Right cardiac atrium (tissue), 5 donors: Measurements from ENCODE around the gene NFATC3. TPM values are rescaled to one million over a fixed set of nuclear protein-coding genes. Genes with fewer than 3 reads are reported as not detected.
A peak's percentile ranks its signal among the peaks of the same experiment; 100 is the strongest.
"Not testable (repeated sequence)": the region's sequence is repeated elsewhere in the genome, so short reads cannot be mapped to it uniquely, and the experiment has no call there.

Experiments
- ATAC-seq, 2 donors: fragments of 200-7000 bp; cut with Tn5 transposase; one replicate each; pipeline versions ENCODE4 v1.8.0 to v1.9.1; 2020; ENCODE audit warnings: moderate library complexity in 2 of 2, mild to moderate bottlenecking in 1 of 2
- DNase-seq, 3 donors: peaks; one replicate each; pipeline ENCODE4 v3.0.0-alpha.2; 2020
- H3K27ac ChIP-seq: one replicate; pipeline ENCODE4 v1.5.1; 2013; ENCODE audit warnings: mild to moderate bottlenecking, low read length, control low read depth, moderate library complexity
- H3K27me3 ChIP-seq: one replicate; pipeline ENCODE4 v1.6.1; 2013; ENCODE audit not compliant: control insufficient read depth, insufficient read depth
- H3K4me1 ChIP-seq: one replicate; pipeline ENCODE4 v1.6.1; 2013; ENCODE audit warnings: low read length; ENCODE audit not compliant: control insufficient read depth, insufficient read depth
- H3K4me3 ChIP-seq: one replicate; pipeline ENCODE4 v1.5.1; 2013; ENCODE audit warnings: low read length, control low read depth
- H3K9me3 ChIP-seq: one replicate; pipeline ENCODE4 v1.6.1; 2013; ENCODE audit warnings: low read length; ENCODE audit not compliant: control insufficient read depth
- WGBS: extraction: QIAGEN DNeasy Blood & Tissue Kit; methylation state at CpG from one replicate; pipeline ENCODE4 v1.1.7; 2013; 5-methylcytosine and 5-hydroxymethylcytosine counted together
- intact Hi-C, 4 donors: fragments of 100-400 bp; cut with DNase I; formaldehyde crosslinking; loops; one replicate each; pipeline versions ENCODE4 v1.11.0 to v1.14.0; 2022 to 2023
- polyA plus RNA-seq: library from polyadenylated mRNA; stranded (reverse); fragments of 200-250 nt; gene quantifications from one replicate; pipeline ENCODE4 v1.2.3, GENCODE V29; 2013
- total RNA-seq, 4 donors: library from RNA; stranded (reverse); fragmentation: NEBNext Ultra II Directional; extraction: Animal tissue kit (Norgen Biotek cat#: 25700); gene quantifications; one replicate each; pipeline ENCODE4 v1.2.1, GENCODE V29; 2021
- donor health status: healthy with polysubstance abuse.
- donor health status: DM: no; HTN: yes; CAD: no.
- donor health status: DM: no; HTN: no; CAD: no.
- donor health status: DM: no; HTN: yes; CAD: no; lungs with severe emphysema.
- donor health status: DM: yes; HTN: yes; CAD: no.

Gene NFATC3
- total and polyA plus RNA-seq, 5 donors, result 8.1 to 34.7 (median 33.3) TPM

- no peaks in the 10 kb centered on the region for H3K9me3 ChIP-seq
- no peak overlapping the region for H3K27ac ChIP-seq
- peaks cover 2% of the 10 kb centered on the region for H3K4me1 ChIP-seq
- ATAC-seq (no peak), DNase-seq (no peak)
- intact Hi-C loops, result no loop called here
- no peak overlapping the region for H3K4me3 ChIP-seq
- no peaks in the 10 kb centered on the region for H3K27me3 ChIP-seq
- 89% methylated on average over 4 of the region's 4 CpGs for WGBS
These were observed 15.3 kb downstream of the NFATC3 start for GRCh38 chr16:68100488-68100887.

GRCh38 chr16:68105611-68106010 lies 20.4 kb downstream of the NFATC3 start:
- Histone ChIP-seq H3K9me3 (no peaks in the 10 kb centered on the region), H3K27ac (no peak overlapping the region), H3K4me3 (no peak overlapping the region), H3K27me3 (no peaks in the 10 kb centered on the region), H3K4me1 (peaks cover 2% of the 10 kb centered on the region)
- intact Hi-C loops, result no loop called here
- ATAC-seq (no peak), DNase-seq (no peak)
- WGBS, result 95% methylated on average over 3 of the region's 3 CpGs

- H3K4me1 ChIP-seq, H3K27ac ChIP-seq, H3K9me3 ChIP-seq, H3K4me3 ChIP-seq, H3K27me3 ChIP-seq, DNase-seq, intact Hi-C loops, ATAC-seq: not testable (repeated sequence)
- WGBS, result 93% methylated on average over 9 of the region's 9 CpGs
These were observed 22.2 kb downstream of the NFATC3 start for GRCh38 chr16:68107230-68107928.

- H3K27me3 ChIP-seq, ATAC-seq, H3K4me1 ChIP-seq, intact Hi-C loops, H3K9me3 ChIP-seq, H3K4me3 ChIP-seq, H3K27ac ChIP-seq, DNase-seq: not testable (repeated sequence)
- 96% methylated on average over 5 of the region's 5 CpGs for WGBS
These were observed 24.0 kb downstream of the NFATC3 start for GRCh38 chr16:68109156-68109555.

- DNase-seq, H3K4me3 ChIP-seq, H3K27ac ChIP-seq, H3K4me1 ChIP-seq, H3K9me3 ChIP-seq, H3K27me3 ChIP-seq, ATAC-seq, intact Hi-C loops: not testable (repeated sequence)
- 96% methylated on average over 2 of the region's 2 CpGs for WGBS
These were observed 25.4 kb downstream of the NFATC3 start for GRCh38 chr16:68110611-68111010.

GRCh38 chr16:68111379-68111778 lies 26.2 kb downstream of the NFATC3 start:
- Histone ChIP-seq H3K27me3 (no peaks in the 10 kb centered on the region), H3K27ac (no peak overlapping the region), H3K4me1 (peaks cover 2% of the 10 kb centered on the region), H3K9me3 (no peaks in the 10 kb centered on the region), H3K4me3 (no peak overlapping the region)
- ATAC-seq (no peak), DNase-seq (no peak)
- intact Hi-C loops, result no loop called here
- WGBS, result 59% methylated on average over 2 of the region's 2 CpGs

GRCh38 chr16:68113059-68113761 lies 28.0 kb downstream of the NFATC3 start:
- intact Hi-C loops, result no loop called here
- no peak overlapping the region for H3K4me3 ChIP-seq
- H3K4me1 ChIP-seq, result peaks cover 2% of the 10 kb centered on the region
- no peak overlapping the region for H3K27ac ChIP-seq
- DNase-seq, result no peak
- H3K27me3 ChIP-seq, result no peaks in the 10 kb centered on the region
- H3K9me3 ChIP-seq, result no peaks in the 10 kb centered on the region
- WGBS, result 83% methylated on average over 5 of the region's 5 CpGs
- ATAC-seq, result no peak

GRCh38 chr16:68113765-68114240 lies 28.6 kb downstream of the NFATC3 start:
- 96% methylated on average over 12 of the region's 12 CpGs for WGBS
- no peak overlapping the region for H3K27ac ChIP-seq
- peaks cover 2% of the 10 kb centered on the region for H3K4me1 ChIP-seq
- no peak overlapping the region for H3K4me3 ChIP-seq
- intact Hi-C loops, result no loop called here
- H3K9me3 ChIP-seq, result no peaks in the 10 kb centered on the region
- H3K27me3 ChIP-seq, result no peaks in the 10 kb centered on the region
- DNase-seq (no peak), ATAC-seq (peak; percentile 11 to 45)

GRCh38 chr16:68114939-68115338 lies 29.8 kb downstream of the NFATC3 start:
- ATAC-seq, intact Hi-C loops: not testable (repeated sequence)

GRCh38 chr16:68115851-68116250 lies 30.7 kb downstream of the NFATC3 start:
- no peak for ATAC-seq
- intact Hi-C loops, result no loop called here
- whole genome bisulfite sequencing, result 72% methylated on average over 2 of the region's 2 CpGs
- H3K27ac ChIP-seq, result no peak overlapping the region
- peaks cover 2% of the 10 kb centered on the region for H3K4me1 ChIP-seq
- H3K4me3 ChIP-seq, result no peak overlapping the region
- no peaks in the 10 kb centered on the region for H3K27me3 ChIP-seq
- H3K9me3 ChIP-seq, result no peaks in the 10 kb centered on the region
- DNase-seq, result no peak

More at GRCh38 chr16:68114939-68115338, 29.8 kb downstream of the NFATC3 start:
- 91% methylated on average over 8 of the region's 8 CpGs for WGBS
- not testable (repeated sequence) for H3K4me1 ChIP-seq, H3K27ac ChIP-seq, H3K9me3 ChIP-seq, DNase-seq, H3K27me3 ChIP-seq, H3K4me3 ChIP-seq

- no peaks in the 10 kb centered on the region for H3K27me3 ChIP-seq
- intact Hi-C loops, result no loop called here
- WGBS, result 74% methylated on average over 2 of the region's 2 CpGs
- peaks cover 3% of the 10 kb centered on the region for H3K4me1 ChIP-seq
- no peak overlapping the region for H3K27ac ChIP-seq
- ATAC-seq, result no peak
- no peak for DNase-seq
- H3K9me3 ChIP-seq, result no peaks in the 10 kb centered on the region
- no peak overlapping the region for H3K4me3 ChIP-seq
These were observed 31.2 kb downstream of the NFATC3 start for GRCh38 chr16:68116256-68116867.
